Body of pancreas (tissue), 4 donors: Measurements from ENCODE around the gene IFI27L2. TPM values are rescaled to one million over a fixed set of nuclear protein-coding genes. Genes with fewer than 3 reads are reported as not detected.

Experiments used
- ATAC-seq: fragments of 150-250 bp; one replicate; pipeline ENCODE4 v1.9.1; 2016
- DNase-seq, 4 donors: peaks; one replicate each; pipeline ENCODE4 v3.0.0-alpha.2; 2019
- H3K27ac ChIP-seq, 4 donors: fragments of 200-600 bp; sonication (generic); 1 replicate in 3 of 4; 2 replicates in 1 of 4; pipeline versions ENCODE4 v1.5.1 to v1.6.1; 2016 to 2019; ENCODE audit warnings: mild to moderate bottlenecking in 1 of 4, mixed read lengths in 1 of 4, moderate library complexity in 1 of 4
- H3K27me3 ChIP-seq, 2 donors: fragments of 200-600 bp; sonication (generic); one replicate each; pipeline ENCODE4 v1.6.0; 2016; ENCODE audit warnings: mild to moderate bottlenecking in 1 of 2
- H3K36me3 ChIP-seq, 2 donors: fragments of 200-600 bp; sonication (generic); replicated peaks in 1 of 2; 2 replicates each; pipeline ENCODE4 v1.5.1; 2016; ENCODE audit warnings: low read depth in 2 of 2; ENCODE audit not compliant: insufficient read depth in 1 of 2
- H3K4me1 ChIP-seq: fragments of 200-600 bp; sonication (generic); one replicate; pipeline ENCODE4 v1.6.0; 2016
- H3K4me3 ChIP-seq, 2 donors: fragments of 200-600 bp; sonication (generic); 1 replicate in 1 of 2; 2 replicates in 1 of 2; pipeline ENCODE4 v1.5.1; 2016 to 2019
- H3K9me3 ChIP-seq, 3 donors: fragments of 200-600 bp; sonication (generic); 1 replicate in 2 of 3; 2 replicates in 1 of 3; pipeline ENCODE4 v1.5.1; 2016
- POLR2A ChIP-seq, 3 donors: fragments of 450-650 bp; IDR thresholded peaks; one replicate each; pipeline ENCODE4 v1.6.1; 2016; ENCODE audit warnings: antibody characterized with exemption in 3 of 3, mild to moderate bottlenecking in 2 of 3
- WGBS, 2 donors: methylation state at CpG; one replicate each; pipeline ENCODE4 v1.1.5; 2017; 5-methylcytosine and 5-hydroxymethylcytosine counted together
- intact Hi-C: fragments of 100-400 bp; cut with DNase I; formaldehyde crosslinking; loops from one replicate; pipeline ENCODE4 v1.15.1; 2023
- total RNA-seq, 2 donors: library from RNA; depleted of rRNA; stranded (reverse); fragments of >200 nt; gene quantifications; one replicate each; pipeline ENCODE4 v1.1.0, GENCODE V29; 2016
- TF ChIP-seq, protein P1 (sequence below), 7 experiments: fragments of 450-650 bp in 4 of 7; fragments of 200-600 bp in 3 of 7; sonication (generic) in 3 of 7; IDR thresholded peaks; one replicate each; pipeline ENCODE4 v1.5.1; 2016 to 2019; ENCODE audit warnings: antibody characterized with exemption in 7 of 7

Gene IFI27L2
- total RNA-seq, 2 donors from 2014 or later, result 12.7 to 66.3 TPM

DNA sequence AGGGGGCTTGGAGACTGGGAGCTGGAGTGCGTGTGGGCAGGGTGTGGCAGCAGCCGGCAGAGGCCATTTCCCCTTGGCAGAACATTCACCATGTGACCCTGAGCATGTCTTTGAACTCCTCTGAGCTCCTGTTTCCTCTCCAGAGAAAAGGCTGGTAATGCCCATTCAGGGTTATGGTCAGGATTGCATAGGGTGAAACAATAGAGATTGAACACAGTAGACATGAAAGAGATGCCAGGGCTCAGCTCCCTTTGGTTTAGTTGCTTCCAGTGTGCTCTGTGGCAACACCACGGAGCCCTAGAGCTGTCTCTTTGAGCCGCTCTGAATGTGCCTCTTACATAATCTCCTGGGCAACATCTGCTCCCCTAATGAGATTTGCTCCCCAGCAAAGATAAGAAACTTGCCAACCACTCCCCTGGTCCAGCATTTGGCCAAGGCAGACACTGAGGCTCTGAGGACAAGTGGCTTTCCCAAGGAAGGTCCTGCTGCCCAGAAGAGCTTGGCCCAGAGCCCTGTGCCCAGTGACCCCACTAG lies 14.3 kb downstream of the IFI27L2 start:
- 12 to 18% methylated on average over 4 of the region's 4 CpGs for WGBS, 2 donors
- TF ChIP-seq, protein P1, sequence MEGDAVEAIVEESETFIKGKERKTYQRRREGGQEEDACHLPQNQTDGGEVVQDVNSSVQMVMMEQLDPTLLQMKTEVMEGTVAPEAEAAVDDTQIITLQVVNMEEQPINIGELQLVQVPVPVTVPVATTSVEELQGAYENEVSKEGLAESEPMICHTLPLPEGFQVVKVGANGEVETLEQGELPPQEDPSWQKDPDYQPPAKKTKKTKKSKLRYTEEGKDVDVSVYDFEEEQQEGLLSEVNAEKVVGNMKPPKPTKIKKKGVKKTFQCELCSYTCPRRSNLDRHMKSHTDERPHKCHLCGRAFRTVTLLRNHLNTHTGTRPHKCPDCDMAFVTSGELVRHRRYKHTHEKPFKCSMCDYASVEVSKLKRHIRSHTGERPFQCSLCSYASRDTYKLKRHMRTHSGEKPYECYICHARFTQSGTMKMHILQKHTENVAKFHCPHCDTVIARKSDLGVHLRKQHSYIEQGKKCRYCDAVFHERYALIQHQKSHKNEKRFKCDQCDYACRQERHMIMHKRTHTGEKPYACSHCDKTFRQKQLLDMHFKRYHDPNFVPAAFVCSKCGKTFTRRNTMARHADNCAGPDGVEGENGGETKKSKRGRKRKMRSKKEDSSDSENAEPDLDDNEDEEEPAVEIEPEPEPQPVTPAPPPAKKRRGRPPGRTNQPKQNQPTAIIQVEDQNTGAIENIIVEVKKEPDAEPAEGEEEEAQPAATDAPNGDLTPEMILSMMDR (IDR thresholded peaks at IDR 0.05), result no peak
- no peak for TF ChIP-seq POLR2A (IDR thresholded peaks at IDR 0.05)
- no peaks in the 10 kb centered on the region for H3K36me3 ChIP-seq
- intact Hi-C loops, result no loop called here
- no peak overlapping the region for H3K4me3 ChIP-seq
- peaks cover 0 to 5% (median 0%) of the 10 kb centered on the region in 3 donors for H3K9me3 ChIP-seq
- H3K4me1 ChIP-seq, result peaks cover 9% of the 10 kb centered on the region
- DNase-seq, result peak in 1 of 4 donors; percentile 19
- ATAC-seq, result peak; percentile 64
- H3K27ac ChIP-seq, result peak overlapping the region in 2 of 4 donors; percentile 1 to 36
- no peaks in the 10 kb centered on the region for H3K27me3 ChIP-seq

DNA sequence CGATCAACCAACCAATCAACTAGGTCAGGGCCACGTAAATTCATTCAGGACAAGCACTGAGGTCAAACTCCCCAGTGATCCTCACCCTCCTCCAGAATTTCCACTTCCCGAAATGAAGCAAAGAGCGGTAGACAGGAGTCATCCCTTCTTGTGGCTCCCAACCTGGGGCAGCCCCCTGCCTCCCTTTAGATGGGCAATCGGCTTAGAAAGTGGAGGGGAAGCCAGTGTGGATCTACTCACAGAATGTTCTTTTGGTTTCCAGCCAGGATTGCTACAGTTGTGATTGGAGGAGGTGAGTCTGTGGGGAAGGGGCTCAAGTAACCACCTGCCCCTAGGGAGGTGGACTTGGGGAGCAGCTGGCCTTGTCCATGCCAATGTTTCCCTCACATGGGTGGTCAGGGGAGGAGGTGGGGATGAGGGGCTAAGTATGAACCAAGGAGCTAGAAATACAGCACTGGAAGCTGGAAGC lies 14.8 kb downstream of the IFI27L2 start:
- H3K4me1 ChIP-seq, result peaks cover 9% of the 10 kb centered on the region
- ATAC-seq (no peak), DNase-seq (no peak)
- intact Hi-C loops, result no loop called here
- H3K9me3 ChIP-seq, result peaks cover 0 to 5% (median 0%) of the 10 kb centered on the region in 3 donors
- no peaks in the 10 kb centered on the region for H3K27me3 ChIP-seq
- WGBS, 2 donors, result 70 to 89% methylated on average over 5 of the region's 5 CpGs
- H3K27ac ChIP-seq, result peak overlapping the region in 3 of 4 donors; percentile 1 to 36 (median 17)
- H3K36me3 ChIP-seq, result no peaks in the 10 kb centered on the region
- no peak overlapping the region for H3K4me3 ChIP-seq
- TF ChIP-seq POLR2A (IDR thresholded peaks at IDR 0.05), result no peak
- TF ChIP-seq, protein P1 (IDR thresholded peaks at IDR 0.05), result no peak

DNA sequence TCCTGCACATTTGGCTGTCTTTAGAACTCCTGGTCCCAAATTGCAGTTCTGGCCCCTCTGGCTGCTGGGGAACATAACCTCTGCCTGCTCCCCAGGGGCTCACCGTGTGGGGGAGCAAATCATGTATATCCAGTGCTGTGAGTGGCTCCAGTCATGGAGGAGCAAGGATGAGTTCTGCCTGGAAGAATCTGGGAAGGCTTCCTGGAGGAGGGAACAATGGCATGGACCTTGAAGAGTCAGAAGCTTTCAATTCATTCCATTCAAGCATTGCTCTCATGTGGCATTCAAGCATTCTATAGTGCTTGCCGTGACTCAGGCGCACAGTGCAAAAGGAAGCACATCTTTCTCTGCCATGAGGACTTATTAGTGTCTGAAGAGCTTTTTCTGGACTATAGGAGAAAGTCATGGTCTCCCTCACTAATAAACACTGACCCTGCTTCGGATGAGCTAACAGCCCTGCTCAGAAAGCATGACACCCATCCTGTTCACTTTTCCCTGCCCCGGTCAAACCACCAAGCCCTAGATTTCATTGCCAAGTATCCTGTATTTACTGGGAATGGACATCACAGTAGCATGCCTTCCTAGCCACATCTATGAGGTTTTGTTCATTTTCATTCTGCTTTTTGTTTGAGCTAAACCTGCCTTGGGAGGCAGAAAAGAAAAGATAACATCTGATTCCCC lies 15.4 kb downstream of the IFI27L2 start:
- no peak for TF ChIP-seq POLR2A (IDR thresholded peaks at IDR 0.05)
- TF ChIP-seq, protein P1 (IDR thresholded peaks at IDR 0.05), result no peak
- Histone ChIP-seq H3K4me3 (no peak overlapping the region), H3K27ac (peak overlapping the region in 1 of 4 donors; percentile 1), H3K9me3 (no peaks in the 10 kb centered on the region), H3K27me3 (no peaks in the 10 kb centered on the region), H3K36me3 (no peaks in the 10 kb centered on the region), H3K4me1 (peaks cover 9% of the 10 kb centered on the region)
- ATAC-seq (no peak), DNase-seq (no peak)
- intact Hi-C loops, result no loop called here
- 78 to 88% methylated on average over 4 to 5 of the region's 5 CpGs for WGBS, 2 donors

DNA sequence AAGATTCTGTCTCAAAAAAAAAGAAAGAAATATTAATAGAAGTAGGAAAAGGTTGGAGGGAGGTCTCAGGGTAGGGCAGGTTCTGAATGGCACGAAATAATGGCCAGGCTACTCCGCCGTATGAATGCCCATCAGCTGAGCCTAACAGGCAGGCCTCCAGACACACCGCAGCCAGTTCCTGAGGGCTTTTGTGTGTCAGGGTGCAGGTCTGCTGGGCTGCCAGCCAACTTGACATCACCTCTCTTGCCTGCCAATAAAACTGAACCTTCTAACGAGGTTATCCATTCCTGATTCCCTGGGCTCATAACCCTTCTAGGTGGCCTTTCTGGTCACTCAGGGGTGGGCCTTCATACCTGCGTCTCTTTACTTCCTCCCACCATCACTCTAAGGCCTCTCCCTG lies 15.9 kb downstream of the IFI27L2 start:
- H3K9me3 ChIP-seq, result no peaks in the 10 kb centered on the region
- H3K36me3 ChIP-seq, result no peaks in the 10 kb centered on the region
- TF ChIP-seq, protein P1 (IDR thresholded peaks at IDR 0.05), result no peak
- TF ChIP-seq POLR2A (IDR thresholded peaks at IDR 0.05), result no peak
- H3K4me1 ChIP-seq, result peaks cover 9% of the 10 kb centered on the region
- intact Hi-C loops, result no loop called here
- peak; percentile 41 for ATAC-seq
- H3K4me3 ChIP-seq, result no peak overlapping the region
- peak overlapping the region in 1 of 4 donors; percentile 14 for H3K27ac ChIP-seq
- DNase-seq, result peak; percentile 36 to 62 (median 50)
- H3K27me3 ChIP-seq, result no peaks in the 10 kb centered on the region
- 30 to 48% methylated on average over 6 of the region's 6 CpGs for WGBS, 2 donors
